ENCODE data around the gene KIF5C. TPM values are rescaled to one million over a fixed set of nuclear protein-coding genes. Genes with fewer than 3 reads are reported as not detected.

KIF5C gene
- total RNA-seq, 1 donor: 0.36 TPM

GRCh38 chr2:149015926-149016563, 141.0 kb downstream of the KIF5C start:
- no peak overlapping the region for H2AFZ ChIP-seq (ENCODE audit: low read length)
- no peak for TF ChIP-seq CTCF (IDR thresholded peaks at IDR 0.05; ENCODE audit: extremely low read depth, low read depth, low read length)
- H3K27ac ChIP-seq (ENCODE audit: low read depth, low read length): no peak overlapping the region
- no peaks in the 10 kb centered on the region for H3K36me3 ChIP-seq (ENCODE audit: insufficient read depth, low read length)
- H3K79me2 ChIP-seq (ENCODE audit: insufficient read depth, low read length): no peaks in the 10 kb centered on the region
- H3K27me3 ChIP-seq (ENCODE audit: insufficient read depth, low read length): no peaks in the 10 kb centered on the region
- no peak overlapping the region for H3K4me3 ChIP-seq (ENCODE audit: insufficient read depth, low read length)
- no peaks in the 10 kb centered on the region for H3K9me3 ChIP-seq (ENCODE audit: low read depth, low read length)
- H3K4me2 ChIP-seq (ENCODE audit: insufficient read depth, low read length): no peak overlapping the region
- no peaks in the 10 kb centered on the region for H4K20me1 ChIP-seq (ENCODE audit: insufficient read depth, low read length)
- no peak for DNase-seq (ENCODE audit: insufficient read length, low spot score, missing footprints)
- H3K4me1 ChIP-seq (ENCODE audit: insufficient read depth, low read length): no peaks in the 10 kb centered on the region

- H3K27ac ChIP-seq (ENCODE audit: low read depth, low read length): no peak overlapping the region
- no peaks in the 10 kb centered on the region for H3K36me3 ChIP-seq (ENCODE audit: insufficient read depth, low read length)
- H2AFZ ChIP-seq (ENCODE audit: low read length): no peak overlapping the region
- TF ChIP-seq CTCF (IDR thresholded peaks at IDR 0.05; ENCODE audit: extremely low read depth, low read depth, low read length): peak; percentile 96
- H3K27me3 ChIP-seq (ENCODE audit: insufficient read depth, low read length): no peaks in the 10 kb centered on the region
- no peak for DNase-seq (ENCODE audit: insufficient read length, low spot score, missing footprints)
- H3K4me2 ChIP-seq (ENCODE audit: insufficient read depth, low read length): no peak overlapping the region
- no peak overlapping the region for H3K4me3 ChIP-seq (ENCODE audit: insufficient read depth, low read length)
- no peaks in the 10 kb centered on the region for H3K9me3 ChIP-seq (ENCODE audit: low read depth, low read length)
- H3K4me1 ChIP-seq (ENCODE audit: insufficient read depth, low read length): no peaks in the 10 kb centered on the region
- H3K79me2 ChIP-seq (ENCODE audit: insufficient read depth, low read length): no peaks in the 10 kb centered on the region
- H4K20me1 ChIP-seq (ENCODE audit: insufficient read depth, low read length): no peaks in the 10 kb centered on the region
Measured at GRCh38 chr2:149017116-149017985, 142.3 kb downstream of the KIF5C start.

GRCh38 chr2:149018981-149019380, 144.0 kb downstream of the KIF5C start:
- Histone ChIP-seq H3K4me2 (ENCODE audit: insufficient read depth, low read length) (no peak overlapping the region), H3K79me2 (ENCODE audit: insufficient read depth, low read length) (no peaks in the 10 kb centered on the region), H3K36me3 (ENCODE audit: insufficient read depth, low read length) (no peaks in the 10 kb centered on the region), H2AFZ (ENCODE audit: low read length) (peak overlapping the region; percentile 1), H3K9me3 (ENCODE audit: low read depth, low read length) (no peaks in the 10 kb centered on the region), H3K4me1 (ENCODE audit: insufficient read depth, low read length) (no peaks in the 10 kb centered on the region), H3K4me3 (ENCODE audit: insufficient read depth, low read length) (no peak overlapping the region), H3K27me3 (ENCODE audit: insufficient read depth, low read length) (no peaks in the 10 kb centered on the region), H3K27ac (ENCODE audit: low read depth, low read length) (no peak overlapping the region), H4K20me1 (ENCODE audit: insufficient read depth, low read length) (no peaks in the 10 kb centered on the region)
- TF ChIP-seq CTCF (IDR thresholded peaks at IDR 0.05; ENCODE audit: extremely low read depth, low read depth, low read length): no peak
- no peak for DNase-seq (ENCODE audit: insufficient read length, low spot score, missing footprints)

- DNase-seq (ENCODE audit: insufficient read length, low spot score, missing footprints): no peak
- Histone ChIP-seq H3K4me2 (ENCODE audit: insufficient read depth, low read length) (no peak overlapping the region), H3K4me1 (ENCODE audit: insufficient read depth, low read length) (no peaks in the 10 kb centered on the region), H2AFZ (ENCODE audit: low read length) (no peak overlapping the region), H3K27ac (ENCODE audit: low read depth, low read length) (no peak overlapping the region), H3K9me3 (ENCODE audit: low read depth, low read length) (no peaks in the 10 kb centered on the region), H3K79me2 (ENCODE audit: insufficient read depth, low read length) (no peaks in the 10 kb centered on the region), H4K20me1 (ENCODE audit: insufficient read depth, low read length) (no peaks in the 10 kb centered on the region), H3K36me3 (ENCODE audit: insufficient read depth, low read length) (no peaks in the 10 kb centered on the region), H3K27me3 (ENCODE audit: insufficient read depth, low read length) (no peaks in the 10 kb centered on the region), H3K4me3 (ENCODE audit: insufficient read depth, low read length) (no peak overlapping the region)
- TF ChIP-seq CTCF (IDR thresholded peaks at IDR 0.05; ENCODE audit: extremely low read depth, low read depth, low read length): no peak
Measured at GRCh38 chr2:149019768-149020167, 144.7 kb downstream of the KIF5C start.
